Measurements from ENCODE around the gene SH3GLB2.
A peak's percentile ranks its signal among the peaks of the same experiment; 100 is the strongest.

SH3GLB2 gene

DNA sequence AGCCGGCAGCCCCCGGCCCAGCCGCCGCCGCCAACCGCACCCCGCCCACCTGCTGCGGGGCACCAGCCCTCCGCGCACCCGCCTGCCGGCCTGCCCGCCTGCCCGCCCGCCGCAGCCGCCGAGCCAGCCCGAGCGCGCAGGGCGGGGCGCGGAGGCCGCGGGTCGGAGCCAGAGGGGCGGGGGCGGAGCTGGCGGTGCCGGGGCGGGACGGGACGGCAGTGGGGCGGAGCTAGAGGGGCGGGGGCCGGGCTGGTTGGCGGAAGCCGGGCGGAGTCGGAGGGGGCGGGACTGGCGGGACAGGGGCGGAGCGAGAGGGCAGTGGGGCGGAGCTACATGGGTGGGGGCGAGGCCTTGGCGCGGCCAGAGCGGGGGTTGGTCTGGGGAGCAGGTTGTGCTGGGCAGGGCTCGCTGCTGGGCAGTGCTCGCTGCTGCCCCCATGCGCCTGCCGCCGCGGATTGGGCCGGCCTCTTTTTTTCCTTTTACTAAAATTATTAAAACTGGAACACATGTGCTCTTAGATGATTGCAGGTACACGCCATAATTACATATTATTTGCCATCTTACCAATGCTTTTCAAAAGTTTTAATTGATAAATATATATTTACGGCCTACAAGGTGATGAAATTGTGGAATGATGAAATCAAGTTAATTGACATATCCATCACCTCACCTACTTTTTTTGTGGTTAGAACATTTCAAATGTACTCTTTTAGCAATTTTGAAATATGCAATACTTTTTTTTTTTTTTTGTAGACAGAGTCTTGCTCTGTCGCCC lies at the start of gene SH3GLB2:
Gene SH3GLB2 (minus strand): TSS at position 140 of the 775 bp plus-strand sequence. CDS start 177 bp downstream, outside the sequence.
- H3K4me3 ChIP-seq (replicated peaks; ENCODE audit: low read depth, low read length): peak within 1 kb of the TSS; percentile 68
- TF ChIP-seq CTCF (IDR thresholded peaks at IDR 0.05; ENCODE audit: low read length, missing control alignments): peak; percentile 74
- DNase-seq (ENCODE audit: low read depth): peak; percentile 97

DNA sequence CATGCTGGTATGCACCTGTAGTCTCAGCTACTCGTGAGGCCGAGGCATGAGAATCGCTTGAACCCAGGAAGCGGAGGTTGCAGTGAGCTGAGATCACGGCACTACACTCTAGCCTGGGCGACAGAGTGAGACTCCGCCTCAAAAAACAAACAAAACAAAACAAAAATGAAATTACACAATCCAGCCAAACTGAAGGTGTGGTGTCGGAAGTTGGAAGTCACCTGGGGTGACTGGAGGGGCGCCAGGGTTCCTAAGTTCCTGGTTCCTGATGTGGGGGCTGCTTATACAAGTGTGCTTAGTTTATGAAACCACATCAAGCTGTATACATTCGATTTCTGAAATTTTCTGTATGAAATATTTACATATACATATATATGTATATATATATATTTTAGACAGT lies 49.1 kb upstream of the SH3GLB2 start:
- no peak overlapping the region for H3K4me3 ChIP-seq (replicated peaks; ENCODE audit: low read depth, low read length)
- TF ChIP-seq CTCF (IDR thresholded peaks at IDR 0.05; ENCODE audit: low read length, missing control alignments): no peak
- DNase-seq (ENCODE audit: low read depth): no peak

DNA sequence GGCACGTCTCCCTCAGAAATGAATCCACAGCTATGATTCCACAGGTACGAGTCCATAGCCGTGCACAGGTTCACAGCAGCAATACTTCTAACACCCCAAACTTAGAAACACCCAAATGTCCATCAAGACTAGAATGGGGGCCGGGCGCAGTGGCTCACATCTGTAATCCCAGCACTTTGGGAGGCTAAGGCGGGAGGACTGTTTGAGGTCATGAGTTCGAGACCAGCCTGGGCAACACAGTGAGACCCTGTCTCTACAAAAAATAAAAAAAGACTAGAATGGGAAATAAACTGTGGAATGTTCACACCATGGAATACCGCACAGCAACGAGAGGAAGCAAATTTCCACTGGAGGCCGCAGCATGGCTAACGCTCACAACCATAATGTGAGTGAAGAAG lies 48.5 kb upstream of the SH3GLB2 start:
- no peak for TF ChIP-seq CTCF (IDR thresholded peaks at IDR 0.05; ENCODE audit: low read length, missing control alignments)
- no peak overlapping the region for H3K4me3 ChIP-seq (replicated peaks; ENCODE audit: low read depth, low read length)
- no peak for DNase-seq (ENCODE audit: low read depth)

DNA sequence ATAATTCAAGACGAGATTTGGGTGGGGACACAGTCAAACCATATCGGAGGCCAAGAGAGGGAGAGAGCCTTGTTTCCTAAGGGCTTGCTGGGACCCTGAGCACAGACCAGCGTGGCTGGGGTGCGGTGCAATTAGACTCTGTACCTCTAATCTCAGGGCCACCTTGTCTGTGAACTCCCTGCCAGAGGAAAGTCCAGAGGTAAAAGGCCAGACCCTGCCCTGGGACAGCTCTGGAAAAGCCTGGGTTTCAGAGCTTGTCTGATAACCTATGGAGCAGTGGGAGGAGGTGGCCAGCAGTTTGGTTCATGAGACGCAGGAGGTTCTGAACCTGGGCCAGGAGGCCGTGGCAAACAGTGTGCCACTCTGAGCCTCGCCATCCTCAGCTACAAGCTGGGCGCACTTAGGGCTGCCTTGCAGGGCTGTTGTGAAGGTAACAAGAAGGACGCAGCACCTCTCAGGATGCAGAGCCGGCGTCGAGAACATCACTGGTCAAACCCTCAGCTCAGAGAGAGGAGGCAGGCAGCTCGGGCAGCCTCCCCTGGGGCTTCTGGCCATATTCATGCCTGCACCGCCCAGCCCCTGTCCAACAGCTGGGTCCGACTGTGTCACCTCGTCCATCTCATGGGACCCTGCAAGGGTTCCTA lies 48.0 kb upstream of the SH3GLB2 start:
- H3K4me3 ChIP-seq (replicated peaks; ENCODE audit: low read depth, low read length): no peak overlapping the region
- TF ChIP-seq CTCF (IDR thresholded peaks at IDR 0.05; ENCODE audit: low read length, missing control alignments): no peak
- DNase-seq (ENCODE audit: low read depth): no peak

- no peak for TF ChIP-seq CTCF (IDR thresholded peaks at IDR 0.05; ENCODE audit: low read length, missing control alignments)
- no peak for DNase-seq (ENCODE audit: low read depth)
- no peak overlapping the region for H3K4me3 ChIP-seq (replicated peaks; ENCODE audit: low read depth, low read length)
Observed at GRCh38 chr9:129074106-129074505, 46.0 kb upstream of the SH3GLB2 start.

- TF ChIP-seq CTCF (IDR thresholded peaks at IDR 0.05; ENCODE audit: low read length, missing control alignments): no peak
- H3K4me3 ChIP-seq (replicated peaks; ENCODE audit: low read depth, low read length): no peak overlapping the region
- DNase-seq (ENCODE audit: low read depth): no peak
Observed at GRCh38 chr9:129073404-129073803, 45.3 kb upstream of the SH3GLB2 start.
